Measurements from ENCODE around the gene OTUD1.

OTUD1 gene

GRCh38 chr10:23448802-23449570 is 10.1 kb downstream of the OTUD1 start:
- TF ChIP-seq CTCF (conservative IDR thresholded peaks at IDR 0.05): no peak
- no peak overlapping the region for H3K27ac ChIP-seq

DNA sequence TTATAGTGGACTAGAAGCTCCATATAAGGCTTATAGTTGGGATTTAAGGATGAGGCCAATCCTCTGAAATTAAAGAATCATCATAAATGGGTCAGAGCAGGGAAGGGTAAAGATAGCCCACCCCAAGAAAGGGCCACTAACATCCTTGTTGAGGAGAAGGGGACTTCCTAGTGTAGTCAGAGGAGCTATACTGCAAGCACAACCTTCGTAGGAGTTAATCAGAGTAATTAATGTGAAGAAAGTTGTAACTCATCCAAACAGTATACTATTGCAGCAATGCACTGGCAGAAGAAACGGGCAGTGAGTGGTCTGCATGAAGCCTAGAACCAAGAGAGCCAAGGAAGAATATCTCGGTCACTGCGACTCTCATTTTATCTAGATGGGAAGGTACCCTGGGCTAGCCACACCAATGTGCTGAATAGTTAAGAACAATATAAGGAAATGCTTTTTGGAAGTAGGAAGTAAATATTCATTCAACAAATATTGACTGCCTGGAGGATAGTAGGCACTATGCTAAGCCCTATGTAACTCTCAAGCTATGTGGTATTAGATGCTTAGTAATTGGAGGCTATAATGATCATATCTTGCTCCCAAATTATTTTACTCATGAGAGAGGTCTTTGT is 13.3 kb downstream of the OTUD1 start:
- TF ChIP-seq CTCF (conservative IDR thresholded peaks at IDR 0.05): no peak
- no peak overlapping the region for H3K27ac ChIP-seq

GRCh38 chr10:23453465-23453864 is 14.6 kb downstream of the OTUD1 start:
- no peak for TF ChIP-seq CTCF (conservative IDR thresholded peaks at IDR 0.05)
- H3K27ac ChIP-seq: no peak overlapping the region

DNA sequence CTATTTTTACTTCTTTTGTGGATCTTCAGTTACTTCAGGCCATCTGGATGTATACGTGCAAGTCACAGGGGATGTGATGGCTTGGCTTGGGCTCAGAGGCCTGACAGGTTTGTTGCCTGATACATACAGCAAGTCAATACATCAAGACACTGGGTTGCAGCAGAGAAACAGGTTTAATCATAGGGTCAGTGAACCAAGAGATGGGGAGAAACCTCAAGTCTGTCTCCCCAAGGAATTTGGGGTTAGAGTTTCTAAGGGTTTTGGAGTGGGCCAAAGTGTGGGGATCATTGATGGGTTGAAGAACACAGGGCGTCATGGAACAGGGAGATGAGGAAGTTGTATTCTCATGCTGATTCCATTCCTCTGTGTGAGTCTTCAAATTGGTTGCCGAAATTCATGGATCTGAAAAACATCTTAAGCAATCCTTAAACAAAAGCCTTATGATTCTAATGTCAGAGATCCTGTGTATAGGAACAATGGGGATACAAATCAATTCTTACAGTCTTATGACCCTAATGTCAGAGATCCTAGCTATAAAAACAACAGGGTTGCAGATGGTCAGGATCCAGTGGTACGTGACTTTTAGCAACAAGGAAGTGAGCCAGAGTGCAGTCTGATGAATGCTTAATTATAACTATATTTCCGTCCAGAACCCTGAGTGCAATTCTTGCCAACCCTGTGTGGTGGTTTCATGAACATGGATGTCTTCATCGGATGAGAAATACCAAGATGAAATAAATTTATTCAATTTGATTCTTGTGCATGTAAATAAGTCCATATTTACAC is 18.9 kb downstream of the OTUD1 start:
- TF ChIP-seq CTCF (conservative IDR thresholded peaks at IDR 0.05): no peak
- no peak overlapping the region for H3K27ac ChIP-seq

DNA sequence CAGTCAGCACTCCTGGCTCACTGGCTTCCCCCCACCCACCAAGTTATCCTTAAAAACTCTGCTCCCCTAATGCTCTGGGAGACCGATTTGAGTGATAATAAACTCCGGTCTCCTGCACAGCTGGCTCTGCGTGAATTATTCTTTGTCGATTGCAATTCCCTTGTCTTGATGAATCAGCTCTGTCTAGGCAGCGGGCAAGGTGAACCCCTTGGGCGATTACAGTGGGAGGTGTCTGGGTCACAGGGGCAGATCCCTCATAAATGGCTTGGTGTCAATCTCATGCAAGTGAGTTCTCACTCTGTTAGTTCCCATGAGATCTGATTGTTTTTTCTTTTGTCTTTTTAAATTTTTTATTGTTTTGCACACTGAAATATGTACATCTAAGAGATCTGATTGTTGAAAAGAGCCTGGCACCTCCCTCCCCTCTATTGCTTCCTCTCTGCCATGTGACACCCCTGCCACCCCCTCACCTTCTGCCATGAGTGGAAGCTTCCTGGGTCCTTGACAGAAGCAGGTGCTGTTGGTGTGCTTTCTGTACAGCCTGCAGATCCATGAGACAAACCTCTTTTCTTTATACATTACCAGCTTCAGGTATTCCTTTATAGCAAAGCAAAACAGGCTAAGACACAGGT is 20.5 kb downstream of the OTUD1 start:
- no peak for TF ChIP-seq CTCF (conservative IDR thresholded peaks at IDR 0.05)
- no peak overlapping the region for H3K27ac ChIP-seq

DNA sequence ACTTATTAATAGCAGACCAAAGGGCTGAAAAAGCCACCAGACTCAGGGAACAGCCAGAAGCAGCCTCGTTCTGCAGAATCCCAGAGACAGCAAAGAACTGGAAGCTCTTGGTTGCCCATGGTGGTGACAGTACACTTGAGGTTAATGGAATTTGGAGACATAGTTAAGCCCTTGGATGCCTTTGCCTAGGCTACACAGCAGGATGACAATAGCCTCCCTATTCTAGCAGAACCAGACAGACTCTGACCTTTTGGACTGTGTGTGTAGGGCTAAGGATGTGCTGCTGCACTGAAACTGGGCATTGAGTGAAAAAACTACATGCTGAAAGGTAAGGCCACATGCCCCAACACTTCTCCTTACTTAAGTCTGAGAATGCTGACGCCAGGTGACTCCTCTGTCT is 22.7 kb downstream of the OTUD1 start:
- H3K27ac ChIP-seq: no peak overlapping the region
- TF ChIP-seq CTCF (conservative IDR thresholded peaks at IDR 0.05): no peak

DNA sequence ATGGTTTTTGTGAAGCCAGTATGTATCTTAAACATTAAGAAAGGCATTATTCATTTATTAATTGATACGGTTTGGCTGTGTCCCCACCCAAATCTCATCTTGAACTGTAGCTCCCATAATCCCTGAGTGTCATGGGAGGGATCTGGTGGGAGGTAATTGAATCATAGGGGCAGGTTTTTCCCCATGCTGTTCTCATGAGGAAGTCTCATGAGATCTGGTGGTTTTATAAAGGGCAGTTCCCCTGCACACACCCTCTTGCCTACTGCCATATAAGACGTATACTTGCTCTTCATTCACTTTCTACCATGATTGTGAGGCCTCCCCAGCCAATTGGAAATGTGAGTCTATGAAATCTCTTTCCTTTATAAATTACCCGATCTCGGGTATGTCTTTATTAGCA is 28.1 kb downstream of the OTUD1 start:
- H3K27ac ChIP-seq: no peak overlapping the region
- no peak for TF ChIP-seq CTCF (conservative IDR thresholded peaks at IDR 0.05)

Data from VCaP (cell line).